Endothelial cell of hepatic sinusoid (primary cell): ENCODE data around the gene C9orf50.
"Not testable (repeated sequence)": the region's sequence is repeated elsewhere in the genome, so short reads cannot be mapped to it uniquely, and the experiment has no call there.

Source experiments
- in situ Hi-C: cut with HindIII; loops from 2 replicates; pipeline ENCODE4 v1.10.0; 2017; ENCODE audit warnings: low sequenced_read_pairs

Gene C9orf50

GRCh38 chr9:129648764-129649115 is 27.8 kb upstream of the C9orf50 start:
- in situ Hi-C loops, result no loop called here

- in situ Hi-C loops, result no loop called here
Observed at GRCh38 chr9:129648092-129648763, 27.3 kb upstream of the C9orf50 start.

DNA sequence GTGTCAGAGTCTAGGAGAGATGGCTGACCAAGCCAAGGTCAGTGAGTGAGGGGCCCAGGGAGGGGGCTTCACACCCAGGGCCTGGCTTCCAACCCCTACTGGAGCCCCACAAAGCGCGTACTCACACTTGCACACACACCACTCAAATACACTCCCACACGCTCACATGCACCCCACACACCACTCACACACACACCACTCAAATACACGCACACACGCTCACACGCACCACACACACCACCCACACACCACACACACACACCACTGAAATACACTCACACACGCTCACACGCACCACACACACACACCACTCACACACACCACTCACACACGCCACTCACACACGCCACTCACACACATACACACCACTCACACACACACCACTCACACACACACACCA is 26.7 kb upstream of the C9orf50 start:
- in situ Hi-C loops, result no loop called here

DNA sequence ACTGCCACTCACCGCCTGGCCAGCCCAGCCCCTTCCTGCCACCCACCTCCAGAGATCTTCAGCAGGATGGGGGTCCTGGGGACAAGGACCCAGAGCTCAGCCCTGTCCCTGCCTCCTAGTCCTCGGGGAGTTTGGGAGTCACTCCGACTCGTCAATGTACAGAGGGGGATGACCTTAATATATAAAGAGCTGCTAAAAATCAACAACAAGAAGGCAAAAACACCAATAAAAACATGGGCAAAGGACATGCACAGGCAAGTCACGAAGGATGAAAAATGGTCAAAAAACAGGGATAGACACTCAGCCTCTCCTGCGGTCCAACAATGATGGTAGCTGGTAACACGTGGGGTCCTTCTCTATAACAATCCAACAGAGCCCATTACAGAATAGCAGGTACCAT is 25.8 kb upstream of the C9orf50 start:
- in situ Hi-C loops, result no loop called here

DNA sequence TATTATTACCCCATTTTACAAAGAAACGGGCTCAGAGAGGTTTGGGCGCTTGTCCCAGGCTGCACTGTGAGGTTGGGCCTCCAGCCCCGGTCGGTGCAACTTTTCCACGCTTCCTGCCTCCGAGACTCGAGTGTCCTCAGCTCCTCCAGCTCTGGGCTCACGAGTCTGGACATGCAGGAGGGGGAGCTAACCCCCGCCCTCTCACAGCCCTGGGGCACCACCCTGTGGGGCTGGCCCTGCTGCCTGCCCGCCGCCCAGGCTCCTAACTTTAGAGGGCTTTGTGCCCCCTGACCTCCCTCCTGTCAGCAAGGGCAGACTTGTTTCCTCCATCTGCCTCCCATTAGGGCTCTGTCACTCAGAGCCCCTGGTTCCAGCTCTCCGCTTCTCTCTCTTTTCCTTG is 25.4 kb upstream of the C9orf50 start:
- in situ Hi-C loops, result no loop called here

DNA sequence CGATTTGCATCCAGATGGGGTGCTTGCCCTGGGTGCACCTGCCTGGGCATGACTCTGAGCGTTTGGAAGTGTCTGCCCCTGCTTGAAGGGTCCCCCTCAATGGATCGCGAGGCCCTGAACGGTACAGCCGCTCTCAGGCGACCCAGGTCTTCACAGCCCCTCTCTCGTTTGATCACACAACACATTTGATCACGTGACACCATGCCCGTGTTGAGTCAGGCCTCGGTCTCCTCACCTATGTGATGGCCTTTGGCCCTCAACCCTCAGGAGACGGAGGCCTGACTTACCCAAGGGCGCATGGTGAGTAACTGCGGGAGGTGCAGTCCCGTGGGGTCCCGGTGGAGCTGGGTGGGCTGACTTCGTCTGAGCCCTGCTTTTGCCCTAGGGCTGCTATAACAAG is 24.0 kb upstream of the C9orf50 start:
- in situ Hi-C loops, result no loop called here

- in situ Hi-C loops, result no loop called here
Observed at GRCh38 chr9:129644365-129644764, 23.5 kb upstream of the C9orf50 start.

DNA sequence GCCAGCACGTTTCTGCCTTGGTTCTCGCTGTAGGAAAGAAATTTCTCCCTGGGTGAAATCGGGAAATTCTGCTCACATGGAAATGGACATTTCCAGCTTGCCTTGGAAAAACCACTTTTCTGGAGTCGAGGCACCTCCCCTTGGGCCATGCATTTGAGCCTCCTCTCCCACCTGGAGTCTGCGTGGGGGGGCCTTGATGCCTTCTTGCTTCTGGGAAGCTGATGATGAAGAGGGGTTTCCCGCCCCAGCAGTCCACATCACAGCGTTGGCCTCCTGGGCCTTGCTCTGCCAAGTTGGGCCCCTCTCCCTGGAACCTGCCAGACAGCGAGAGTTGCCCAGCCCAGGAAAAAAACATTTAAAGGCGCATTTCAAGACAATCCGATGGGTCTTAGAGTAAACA is 22.8 kb upstream of the C9orf50 start:
- in situ Hi-C loops, result no loop called here

- in situ Hi-C loops, result no loop called here
Observed at GRCh38 chr9:129641750-129642585, 21.1 kb upstream of the C9orf50 start, which contains the start of gene ASB6. ASB6 (minus strand) TSS chr9:129642151; CDS start chr9:129641999, 152 bp downstream.

GRCh38 chr9:129640871-129641749 is 20.2 kb upstream of the C9orf50 start:
- in situ Hi-C loops, result no loop called here

GRCh38 chr9:129640086-129640870 is 19.4 kb upstream of the C9orf50 start:
- in situ Hi-C loops, result no loop called here

DNA sequence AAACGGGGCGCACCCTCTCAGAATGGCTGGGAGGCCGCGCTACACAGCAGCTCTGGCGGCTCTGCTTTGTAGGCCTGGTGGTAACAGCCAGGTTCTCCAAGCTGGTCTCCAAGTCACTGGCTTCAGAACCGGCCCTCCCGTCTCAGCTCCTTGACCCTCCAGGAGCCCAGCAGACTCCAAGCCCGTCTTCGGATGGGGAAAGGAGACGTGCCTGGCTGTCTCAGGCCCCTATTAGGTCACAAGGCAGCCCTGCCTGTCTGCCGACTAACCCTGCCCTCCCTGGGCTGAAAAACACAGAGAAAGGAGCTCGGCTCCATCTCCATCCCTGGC is 18.8 kb upstream of the C9orf50 start:
- in situ Hi-C loops, result no loop called here

DNA sequence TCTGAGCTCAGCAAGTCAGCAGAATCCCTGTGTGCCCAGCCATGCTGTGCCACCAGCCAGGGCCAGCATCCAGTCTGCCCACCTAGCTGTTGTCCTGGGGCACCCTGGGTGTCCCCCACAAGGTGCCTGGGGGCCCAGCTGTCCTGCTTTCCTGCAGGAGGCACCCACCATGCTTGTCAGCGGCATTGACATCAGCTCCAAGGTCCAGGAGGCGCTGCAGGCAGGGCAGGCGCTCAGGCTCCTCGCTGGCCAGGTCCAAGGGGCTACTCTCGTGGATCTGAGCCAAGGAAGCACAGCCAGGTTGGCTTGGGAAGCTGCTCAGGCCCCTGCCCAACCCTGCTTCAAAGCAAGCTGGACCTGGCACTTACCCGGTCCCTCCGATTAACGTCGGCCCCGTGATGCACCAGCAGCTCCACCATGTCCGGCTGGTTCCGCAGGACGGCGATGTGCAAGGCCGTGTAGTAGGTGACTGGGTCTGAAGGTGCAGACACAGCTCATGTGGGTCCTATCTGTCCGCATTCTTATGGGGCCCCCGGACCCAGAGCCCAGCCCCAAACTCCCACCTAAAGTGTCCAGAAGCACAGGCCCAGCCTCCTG is 18.2 kb upstream of the C9orf50 start:
- in situ Hi-C loops, result no loop called here

- in situ Hi-C loops, result no loop called here
Observed at GRCh38 chr9:129637673-129638439, 17.0 kb upstream of the C9orf50 start.

GRCh38 chr9:129637102-129637501 is 16.2 kb upstream of the C9orf50 start:
- in situ Hi-C loops, result no loop called here

DNA sequence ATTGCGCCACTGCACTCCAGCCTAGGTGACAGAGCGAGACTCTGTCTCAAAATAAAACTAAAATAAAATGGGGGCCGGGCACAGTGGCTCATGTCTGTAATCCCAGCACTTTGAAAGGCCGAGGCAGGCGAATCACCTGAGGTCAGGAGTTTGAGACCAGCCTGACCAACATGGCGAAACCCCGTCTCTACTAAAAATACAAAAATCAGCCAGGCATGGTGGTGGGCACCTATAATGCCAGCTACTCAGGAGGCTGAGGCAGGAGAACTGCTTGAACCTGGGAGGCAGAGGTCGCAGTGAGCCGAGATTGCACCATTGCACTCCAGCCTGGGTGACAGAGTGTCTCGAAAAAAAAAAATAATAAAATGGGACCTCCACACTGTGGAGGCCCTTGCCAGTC is 15.4 kb upstream of the C9orf50 start:
- in situ Hi-C loops, result not testable (repeated sequence)

DNA sequence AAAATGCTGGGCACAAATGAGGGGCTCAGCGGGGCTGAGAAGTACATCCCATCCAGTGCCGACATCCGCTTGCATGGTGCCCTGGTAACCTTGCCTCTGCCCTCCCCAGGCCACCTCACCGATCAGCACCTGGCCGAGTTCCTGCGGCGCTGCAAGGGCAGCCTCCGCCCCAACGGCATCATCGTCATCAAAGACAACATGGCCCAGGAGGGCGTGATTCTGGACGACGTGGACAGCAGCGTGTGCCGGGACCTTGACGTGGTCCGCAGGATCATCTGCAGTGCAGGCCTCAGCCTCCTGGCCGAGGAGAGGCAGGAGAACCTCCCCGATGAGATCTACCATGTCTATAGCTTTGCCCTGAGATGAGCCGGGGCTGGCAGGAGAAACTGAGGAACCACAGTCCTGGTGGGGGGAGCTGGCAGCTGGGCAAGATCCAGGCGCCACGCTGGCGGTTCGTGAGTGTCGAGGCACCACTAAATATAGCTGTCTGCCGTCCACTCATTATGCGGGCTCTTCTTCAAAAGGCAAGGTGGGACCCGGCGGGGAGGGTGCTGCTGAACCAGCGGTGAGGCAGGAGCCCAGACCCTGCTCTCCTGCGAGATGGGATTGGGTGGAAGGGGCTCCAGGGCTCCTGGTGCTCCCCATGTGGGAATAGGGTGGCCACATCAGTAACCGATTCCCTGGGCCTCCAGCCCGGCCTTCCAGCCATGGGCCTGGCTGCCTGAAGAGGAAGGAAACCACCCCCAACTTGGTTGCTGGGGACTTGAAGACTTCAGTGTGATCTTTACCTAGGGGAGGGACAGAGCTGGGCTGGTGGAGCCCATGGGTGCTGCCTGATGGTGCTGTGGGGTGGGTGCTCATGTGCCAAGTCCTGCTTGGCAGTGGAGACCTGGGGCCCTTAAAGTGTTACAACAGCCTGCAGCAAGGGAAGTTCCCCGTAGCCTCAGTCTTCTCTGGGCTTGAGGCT is 14.5 kb upstream of the C9orf50 start:
- in situ Hi-C loops, result no loop called here

DNA sequence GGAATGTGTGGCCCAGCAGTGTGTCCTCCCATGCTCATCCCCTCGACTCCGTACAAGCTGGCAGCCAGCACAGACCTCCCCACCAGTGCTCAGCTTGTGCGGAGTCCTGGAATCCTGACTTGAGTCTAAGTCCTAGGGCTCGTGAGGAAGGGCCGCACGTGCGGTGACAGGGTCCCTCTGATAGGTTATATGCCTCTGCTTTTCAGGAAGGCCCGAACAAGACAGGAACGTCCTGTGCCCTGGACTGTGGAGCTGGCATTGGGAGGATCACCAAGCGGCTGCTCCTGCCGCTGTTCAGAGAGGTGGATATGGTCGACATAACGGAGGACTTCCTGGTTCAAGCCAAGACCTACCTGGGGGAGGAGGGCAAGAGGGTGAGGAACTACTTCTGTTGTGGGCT is 12.9 kb upstream of the C9orf50 start:
- in situ Hi-C loops, result loop anchor here (5.0 kb wide), 6 partner anchors 43 to 502 kb away; no protein-coding TSS in a partner anchor
